K562 (cell line): ENCODE data around the gene FMN2. TPM values are rescaled to one million over a fixed set of nuclear protein-coding genes. Genes with fewer than 3 reads are reported as not detected.

Experiments
- ATAC-seq: fragments of 200-7000 bp; cut with Tn5 transposase; 3 replicates; pipeline ENCODE4 v1.9.1; 2020; ENCODE audit warnings: moderate library complexity
- BruUV-seq: library from RNA; stranded (reverse); fragments of 400-500 nt; replicated peaks from 2 replicates; lab custom pipeline; 2021; lab: Mats Ljungman, UMichigan
- CTCF ChIA-PET: fragments of 300-600 bp; formaldehyde crosslinking; extraction: SDS; loops from one replicate; lab custom pipeline; 2021; ENCODE audit warnings: low intra/inter-chr PET ratio; lab: Yijun Ruan, JAX
- POLR2A ChIA-PET: fragments of 300-600, 350-650 bp; sonication (Branson Sonifier 250); formaldehyde crosslinking; extraction: SDS; loops from one replicate; lab custom pipeline; 2021; ENCODE audit warnings: antibody characterized with exemption, inconsistent platforms; lab: Yijun Ruan, JAX
- DNase-seq, 4 experiments: peaks; one replicate each; pipeline versions ENCODE4 v3.0.0 to v3.0.0-alpha.2; 2011 to 2018; ENCODE audit warnings: low spot score in 3 of 4, mixed read lengths in 3 of 4; ENCODE audit errors: extremely low read depth in 1 of 4
- FAIRE-seq: peaks from 2 replicates; lab custom pipeline; 2011; peaks lifted over from hg19 to GRCh38; lab: Jason Lieb, UNC
- H2AFZ ChIP-seq: 2 replicates; pipeline ENCODE4 v1.6.0; 2011; ENCODE audit warnings: low read depth, low read length, control low read depth, inconsistent platforms
- H3K27ac ChIP-seq: fragments of 200-600 bp; 3 replicates; pipeline ENCODE4 v1.8.0; 2011; ENCODE audit warnings: low read depth, mild to moderate bottlenecking, control low read depth, inconsistent platforms, low read length, moderate library complexity, mixed read lengths; ENCODE audit errors: extremely low read depth
- H3K27me3 ChIP-seq, 2 experiments: fragments of 300-600 bp in 1 of 2; 2 replicates in 1 of 2; 3 replicates in 1 of 2; pipeline versions ENCODE4 v1.6.0 to v1.8.0; 2011; ENCODE audit warnings: inconsistent platforms in 2 of 2, low read length in 2 of 2, mild to moderate bottlenecking in 1 of 2, mixed read lengths in 1 of 2, moderate library complexity in 1 of 2; ENCODE audit not compliant: control insufficient read depth in 2 of 2, insufficient read depth in 2 of 2
- H3K36me3 ChIP-seq: fragments of 300-600 bp; 3 replicates; pipeline ENCODE4 v1.8.0; 2011; ENCODE audit warnings: mild to moderate bottlenecking, low read length, inconsistent platforms; ENCODE audit not compliant: control insufficient read depth, insufficient read depth
- H3K4me1 ChIP-seq, 2 experiments: fragments of 200-600 bp in 1 of 2; replicated peaks in 1 of 2; 2 replicates in 1 of 2; 3 replicates in 1 of 2; pipeline versions ENCODE4 v1.5.1 to v1.8.0; 2011; ENCODE audit warnings: inconsistent platforms in 2 of 2, low read length in 2 of 2, mild to moderate bottlenecking in 1 of 2, mixed read lengths in 1 of 2, moderate library complexity in 1 of 2; ENCODE audit not compliant: control insufficient read depth in 2 of 2, insufficient read depth in 2 of 2
- H3K4me2 ChIP-seq: 2 replicates; pipeline ENCODE4 v1.6.1; 2011; ENCODE audit warnings: low read length, control low read depth, inconsistent platforms, mixed read lengths; ENCODE audit not compliant: insufficient read depth
- H3K4me3 ChIP-seq: fragments of 200-600 bp; sonication (generic), shearing (Covaris generic); 2 replicates; pipeline ENCODE4 v1.5.1; 2016; ENCODE audit warnings: control low read depth, inconsistent platforms
- H3K79me2 ChIP-seq: fragments of 200-600 bp; 3 replicates; pipeline ENCODE4 v1.8.0; 2011; ENCODE audit warnings: low read length, inconsistent platforms; ENCODE audit not compliant: control insufficient read depth, insufficient read depth
- H3K9ac ChIP-seq, 2 experiments: 2 replicates each; pipeline versions ENCODE4 v1.6.0 to v1.6.1; 2011; ENCODE audit warnings: low read depth in 2 of 2, low read length in 2 of 2, control low read depth in 1 of 2, inconsistent platforms in 1 of 2, mild to moderate bottlenecking in 1 of 2, mixed read lengths in 1 of 2; ENCODE audit not compliant: insufficient read depth in 1 of 2
- H3K9me1 ChIP-seq: one replicate; pipeline ENCODE4 v1.6.0; 2011; ENCODE audit warnings: inconsistent platforms, mild to moderate bottlenecking, low read length, moderate library complexity; ENCODE audit not compliant: control insufficient read depth, insufficient read depth
- H3K9me3 ChIP-seq: replicated peaks from 2 replicates; pipeline ENCODE4 v1.5.1; 2011; ENCODE audit warnings: low read depth, low read length, inconsistent platforms; ENCODE audit not compliant: control insufficient read depth, insufficient read depth
- H4K20me1 ChIP-seq: replicated peaks from 2 replicates; pipeline ENCODE4 v1.6.1; 2011; ENCODE audit warnings: low read length, inconsistent platforms, mixed read lengths; ENCODE audit not compliant: control insufficient read depth, insufficient read depth
- E2F3 ChIP-seq: fragments of 250-450 bp; sonication (Bioruptor Pico); IDR thresholded peaks from 2 replicates; pipeline ENCODE4 v1.4.0; 2020; ENCODE audit warnings: mild to moderate bottlenecking
- GATA2 ChIP-seq: sonication (generic); formaldehyde crosslinking; IDR thresholded peaks from 2 replicates; pipeline ENCODE4 v1.4.0; 2020; ENCODE audit warnings: mild to moderate bottlenecking, missing genetic modification reagents
- PHB ChIP-seq: fragments of 250-450 bp; sonication (Bioruptor Pico); IDR thresholded peaks from 2 replicates; pipeline ENCODE4 v1.5.0; 2021
- SMARCB1 ChIP-seq: IDR thresholded peaks from 2 replicates; pipeline ENCODE4 v1.6.1; 2011; ENCODE audit warnings: improper control_type of control experiment, low read depth; ENCODE audit not compliant: insufficient read length
- ZFP91 ChIP-seq: sonication (generic); formaldehyde crosslinking; IDR thresholded peaks from 2 replicates; pipeline ENCODE4 v1.8.0; 2022; ENCODE audit warnings: mild to moderate bottlenecking, missing genetic modification reagents
- ZNF311 ChIP-seq: fragments of 250-450 bp; sonication (Bioruptor Pico); IDR thresholded peaks from 2 replicates; pipeline ENCODE4 v1.4.0; 2020; ENCODE audit warnings: mild to moderate bottlenecking, moderate library complexity
- WGBS: fragments of 100-300 bp; shearing (Covaris generic); methylation state at CpG from one replicate; pipeline ENCODE4 v1.1.6; 2016; ENCODE audit warnings: low coverage, mixed read lengths; ENCODE audit not compliant: insufficient coverage; ENCODE audit errors: missing lambda C conversion rate; 5-methylcytosine and 5-hydroxymethylcytosine counted together
- in situ Hi-C: fragments of 300-500 bp; cut with MboI; formaldehyde crosslinking; loops from 4 replicates; pipeline ENCODE4 v1.15.0; 2018; ENCODE audit warnings: inconsistent platforms, mixed read lengths
- intact Hi-C: fragments of 100-400 bp; cut with micrococcal nuclease; formaldehyde crosslinking; loops from 2 replicates; pipeline ENCODE4 v1.14.2; 2022
- polyA plus RNA-seq, 8 experiments: library from polyadenylated mRNA; depleted of rRNA in 4 of 8; stranded (reverse) in 5 of 8; unstranded in 3 of 8; fragments of >200 nt; fragmentation: Nextera tagmentation in 2 of 8; fragmentation: Illumina TruSeq in 1 of 8; extraction: Ambion mirVana in 2 of 8; extraction: Trizol in 1 of 8; gene quantifications; 2 replicates each; pipeline versions ENCODE4 v1.2.1 to v1.2.3, GENCODE V29; 2011 to 2014; ENCODE audit warnings: inconsistent platforms in 1 of 8, missing spikeins in 1 of 8
- total RNA-seq, 7 experiments: library from RNA; depleted of rRNA in 6 of 7; stranded (reverse); fragments of >200 nt in 6 of 7; fragmentation: Illumina TruSeq in 2 of 7; extraction: Trizol in 2 of 7; gene quantifications; 2 replicates each; pipeline versions ENCODE4 v1.2.1 to v1.2.3, GENCODE V29; 2011 to 2021; ENCODE audit warnings: low replicate concordance in 1 of 7
- TF ChIP-seq, protein P1 (sequence below): fragments of 450-650 bp; IDR thresholded peaks from 2 replicates; pipeline ENCODE4 v1.6.1; 2016; ENCODE audit warnings: borderline replicate concordance

The FMN2 gene
- total and polyA plus RNA-seq, 9 of the 15 experiments (the other 6 are each of a cell fraction or from before 2014, with no cell fraction given) = 0.15 to 0.45 (median 0.16) TPM; not detected in 3

- no peak for TF ChIP-seq ZNF311
- TF ChIP-seq E2F3 (CRISPR knock-in tag) = no peak
- TF ChIP-seq, protein P1, sequence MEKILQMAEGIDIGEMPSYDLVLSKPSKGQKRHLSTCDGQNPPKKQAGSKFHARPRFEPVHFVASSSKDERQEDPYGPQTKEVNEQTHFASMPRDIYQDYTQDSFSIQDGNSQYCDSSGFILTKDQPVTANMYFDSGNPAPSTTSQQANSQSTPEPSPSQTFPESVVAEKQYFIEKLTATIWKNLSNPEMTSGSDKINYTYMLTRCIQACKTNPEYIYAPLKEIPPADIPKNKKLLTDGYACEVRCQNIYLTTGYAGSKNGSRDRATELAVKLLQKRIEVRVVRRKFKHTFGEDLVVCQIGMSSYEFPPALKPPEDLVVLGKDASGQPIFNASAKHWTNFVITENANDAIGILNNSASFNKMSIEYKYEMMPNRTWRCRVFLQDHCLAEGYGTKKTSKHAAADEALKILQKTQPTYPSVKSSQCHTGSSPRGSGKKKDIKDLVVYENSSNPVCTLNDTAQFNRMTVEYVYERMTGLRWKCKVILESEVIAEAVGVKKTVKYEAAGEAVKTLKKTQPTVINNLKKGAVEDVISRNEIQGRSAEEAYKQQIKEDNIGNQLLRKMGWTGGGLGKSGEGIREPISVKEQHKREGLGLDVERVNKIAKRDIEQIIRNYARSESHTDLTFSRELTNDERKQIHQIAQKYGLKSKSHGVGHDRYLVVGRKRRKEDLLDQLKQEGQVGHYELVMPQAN = no peak
- no peak for TF ChIP-seq ZFP91
- TF ChIP-seq, all 486 proteins: peak for 0
Observed at GRCh38 chr1:240104672-240105071, 13.0 kb downstream of the FMN2 start (continued).

GRCh38 chr1:240107058-240107684, 15.5 kb downstream of the FMN2 start:
- Histone ChIP-seq H3K36me3 (no peaks in the 10 kb centered on the region), H3K79me2 (no peaks in the 10 kb centered on the region), H3K4me1 (no peaks in the 10 kb centered on the region), H3K9me3 (no peaks in the 10 kb centered on the region), H3K9me1 (no peaks in the 10 kb centered on the region), H3K9ac (no peak overlapping the region), H3K4me3 (no peak overlapping the region), H4K20me1 (no peaks in the 10 kb centered on the region), H2AFZ (no peak overlapping the region), H3K4me2 (no peak overlapping the region), H3K27me3 (no peaks in the 10 kb centered on the region), H3K27ac (no peak overlapping the region)
- in situ Hi-C loops (no loop called here), intact Hi-C loops (no loop called here)
- no TSS peak for BruUV-seq
- WGBS = 3% methylated on average over 3 of the region's 3 CpGs
- DNase-seq (no peak), ATAC-seq (no peak), FAIRE-seq (no peak)
- CTCF ChIA-PET = no interaction called here
- TF ChIP-seq PHB (CRISPR knock-in tag) (no peak), GATA2 (CRISPR knock-in tag) (no peak), E2F3 (CRISPR knock-in tag) (no peak), SMARCB1 (no peak)
- POLR2A ChIA-PET = no interaction called here
